Coronary artery (tissue), 2 donors: Measurements from ENCODE around the gene CITED1.

ENCODE experiments used
- DNase-seq: peaks from one replicate; pipeline ENCODE4 v3.0.0-alpha.2; 2017; ENCODE audit warnings: low spot score
- H3K27ac ChIP-seq, 2 donors: fragments of 200-600 bp; sonication (generic); one replicate each; pipeline ENCODE4 v1.5.1; 2016 to 2019
- H3K4me3 ChIP-seq: fragments of 200-600 bp; sonication (generic); 2 replicates; pipeline ENCODE4 v1.5.1; 2016; ENCODE audit warnings: mild to moderate bottlenecking, moderate library complexity
- TF ChIP-seq, protein P1 (sequence below): fragments of 200-600 bp; sonication (generic); IDR thresholded peaks from one replicate; pipeline ENCODE4 v1.5.1; 2019; ENCODE audit warnings: antibody characterized with exemption

CITED1 gene

DNA sequence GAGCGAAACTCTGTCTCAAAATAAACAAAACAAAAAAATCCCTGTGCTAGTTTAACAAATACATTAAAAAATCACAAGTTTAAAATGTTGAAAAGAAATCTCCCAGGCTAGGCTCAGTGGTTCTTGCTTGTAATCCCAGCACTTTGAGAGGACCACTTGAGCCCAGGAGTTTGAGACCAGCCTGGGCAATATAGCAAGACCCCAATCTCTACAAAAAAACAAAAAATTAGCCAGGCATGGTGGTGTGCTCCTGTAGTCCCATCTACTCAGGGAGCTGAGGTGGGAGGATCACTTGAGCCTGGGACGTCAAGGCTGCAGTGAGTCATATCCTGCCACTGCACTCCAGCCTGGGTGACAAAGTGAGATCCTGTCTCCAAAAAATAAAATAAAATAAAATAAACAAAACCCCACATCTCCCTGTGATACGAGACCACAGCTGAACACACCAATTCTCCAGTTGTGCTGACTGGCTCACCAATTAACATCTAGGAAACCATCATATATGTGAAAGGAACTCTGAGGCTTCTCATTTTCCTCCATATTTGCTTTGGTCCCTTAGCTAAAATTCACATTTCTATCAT lies 36.0 kb downstream of the CITED1 start:
- TF ChIP-seq, protein P1, sequence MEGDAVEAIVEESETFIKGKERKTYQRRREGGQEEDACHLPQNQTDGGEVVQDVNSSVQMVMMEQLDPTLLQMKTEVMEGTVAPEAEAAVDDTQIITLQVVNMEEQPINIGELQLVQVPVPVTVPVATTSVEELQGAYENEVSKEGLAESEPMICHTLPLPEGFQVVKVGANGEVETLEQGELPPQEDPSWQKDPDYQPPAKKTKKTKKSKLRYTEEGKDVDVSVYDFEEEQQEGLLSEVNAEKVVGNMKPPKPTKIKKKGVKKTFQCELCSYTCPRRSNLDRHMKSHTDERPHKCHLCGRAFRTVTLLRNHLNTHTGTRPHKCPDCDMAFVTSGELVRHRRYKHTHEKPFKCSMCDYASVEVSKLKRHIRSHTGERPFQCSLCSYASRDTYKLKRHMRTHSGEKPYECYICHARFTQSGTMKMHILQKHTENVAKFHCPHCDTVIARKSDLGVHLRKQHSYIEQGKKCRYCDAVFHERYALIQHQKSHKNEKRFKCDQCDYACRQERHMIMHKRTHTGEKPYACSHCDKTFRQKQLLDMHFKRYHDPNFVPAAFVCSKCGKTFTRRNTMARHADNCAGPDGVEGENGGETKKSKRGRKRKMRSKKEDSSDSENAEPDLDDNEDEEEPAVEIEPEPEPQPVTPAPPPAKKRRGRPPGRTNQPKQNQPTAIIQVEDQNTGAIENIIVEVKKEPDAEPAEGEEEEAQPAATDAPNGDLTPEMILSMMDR = no peak
- Histone ChIP-seq H3K27ac (peak overlapping the region in 1 of 2 donors; percentile 66), H3K4me3 (no peak overlapping the region)
- no peak for DNase-seq

DNA sequence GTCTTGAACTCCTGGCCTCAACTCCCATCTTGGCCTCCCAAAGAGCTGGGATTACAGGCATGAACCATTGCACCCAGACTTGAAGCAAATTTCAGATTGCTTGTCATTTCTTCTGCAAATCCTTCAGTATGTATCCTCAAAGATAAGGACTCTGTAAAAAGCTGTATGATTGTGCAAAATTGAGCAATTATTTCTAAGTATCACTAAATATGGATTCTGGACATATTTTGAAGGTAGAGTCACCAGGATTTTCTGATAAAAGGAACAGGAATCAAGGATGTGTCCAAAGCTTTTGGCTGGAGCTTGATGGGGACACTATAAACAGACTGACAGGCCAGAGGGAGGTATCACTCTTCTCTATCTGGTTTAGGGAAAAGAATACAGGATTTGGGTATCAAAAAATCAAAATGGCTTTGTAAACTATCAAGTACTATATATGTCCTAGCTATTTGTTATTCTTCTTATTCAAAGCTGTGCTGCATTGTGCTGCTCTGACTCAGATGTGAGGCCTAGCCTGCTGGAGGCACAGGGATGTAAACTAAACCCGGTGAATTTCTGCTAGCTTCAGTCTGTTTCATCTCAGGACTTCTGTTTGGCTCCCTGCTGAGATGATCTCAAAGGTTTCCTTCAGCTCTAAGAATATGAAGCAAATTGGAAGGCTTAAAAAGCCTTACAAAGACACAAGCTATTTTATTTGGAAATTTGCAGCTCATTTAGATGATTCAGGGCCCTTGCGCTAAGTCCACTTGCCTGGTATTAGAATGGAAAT lies 36.9 kb downstream of the CITED1 start:
- H3K4me3 ChIP-seq = no peak overlapping the region
- DNase-seq = no peak
- TF ChIP-seq, protein P1 = no peak
- peak overlapping the region in 1 of 2 donors; percentile 17 for H3K27ac ChIP-seq

DNA sequence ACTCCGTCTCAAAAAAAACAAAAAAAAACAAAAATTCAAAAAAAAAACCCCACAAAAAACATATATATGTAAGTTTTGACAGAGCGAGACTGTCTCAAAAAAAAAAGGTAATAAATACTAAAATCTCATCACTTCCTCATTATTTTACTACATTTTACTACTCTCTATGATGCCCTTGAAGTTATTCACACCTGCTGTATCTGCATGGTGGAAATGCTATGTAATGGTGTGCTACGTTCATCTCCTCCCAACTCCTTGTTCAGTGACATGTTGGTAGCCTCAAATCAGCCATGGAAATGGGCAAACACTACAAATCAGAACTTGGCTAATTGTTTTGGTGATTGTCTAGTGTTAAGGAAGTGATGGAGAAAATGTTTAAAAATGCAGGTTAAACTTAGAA lies 40.5 kb downstream of the CITED1 start:
- no peak overlapping the region for H3K27ac ChIP-seq
- no peak for DNase-seq
- TF ChIP-seq, protein P1 = no peak
- H3K4me3 ChIP-seq = no peak overlapping the region

DNA sequence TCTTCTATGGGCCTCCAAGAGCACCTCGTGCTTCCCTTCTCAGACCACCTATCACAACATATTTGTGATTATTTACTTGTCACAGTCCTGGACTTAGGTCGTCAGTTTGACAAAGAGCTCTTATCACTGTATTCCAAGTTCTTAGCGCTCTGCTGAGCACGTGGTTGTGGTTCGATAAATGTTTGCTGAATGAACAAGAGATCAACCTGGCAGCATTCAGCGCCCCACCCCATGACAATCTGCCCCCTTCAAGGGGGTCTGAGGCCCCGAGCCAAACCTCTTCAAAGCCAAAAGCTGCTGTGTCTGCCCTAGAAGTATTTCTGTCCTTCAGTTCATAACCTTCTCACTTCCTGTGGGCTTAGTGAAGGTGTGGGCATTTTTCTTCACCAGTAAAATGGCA lies 43.6 kb downstream of the CITED1 start:
- Histone ChIP-seq H3K27ac (no peak overlapping the region), H3K4me3 (no peak overlapping the region)
- TF ChIP-seq, protein P1 = no peak
- DNase-seq = no peak

DNA sequence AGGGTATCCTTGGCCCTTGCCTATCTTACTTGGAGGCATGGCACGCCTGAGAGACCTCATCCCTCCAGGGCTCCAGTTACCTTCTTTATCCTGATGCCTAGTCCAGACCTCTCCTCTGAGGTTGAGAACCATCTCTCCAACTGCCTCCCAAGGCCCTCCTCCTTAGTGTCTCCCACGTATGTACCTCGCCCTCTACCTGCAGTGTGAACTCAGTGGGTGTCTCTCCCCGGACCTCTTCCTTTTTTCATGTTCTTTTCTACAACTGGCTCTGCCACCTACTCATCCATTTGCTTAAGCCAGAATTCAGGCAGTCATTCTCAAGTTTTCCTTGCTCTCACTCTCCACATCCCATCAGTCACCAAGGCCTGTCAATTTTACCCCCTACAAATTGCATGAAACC lies 45.3 kb downstream of the CITED1 start:
- no peak overlapping the region for H3K4me3 ChIP-seq
- no peak for DNase-seq
- TF ChIP-seq, protein P1 = no peak
- H3K27ac ChIP-seq = no peak overlapping the region

DNA sequence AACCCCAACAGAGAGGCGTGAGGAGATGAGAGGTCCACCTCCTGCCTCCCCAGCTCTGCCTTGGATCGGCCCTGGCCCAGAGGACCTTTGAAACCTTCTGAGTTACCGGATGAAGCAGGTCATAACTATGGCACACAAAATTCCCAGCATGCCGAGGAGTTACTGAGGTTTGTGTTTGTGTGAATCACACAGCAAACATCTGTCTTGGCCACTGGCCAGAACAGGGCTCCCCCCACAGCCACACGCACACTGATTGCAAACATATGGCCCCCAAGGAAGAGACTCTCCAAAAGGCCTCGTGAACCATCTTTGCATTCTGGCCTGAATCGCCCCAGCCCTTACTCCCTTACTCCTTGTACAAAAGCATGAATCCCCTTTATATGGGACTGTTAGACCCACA lies 47.5 kb downstream of the CITED1 start:
- TF ChIP-seq, protein P1 = no peak
- H3K27ac ChIP-seq = no peak overlapping the region
- no peak overlapping the region for H3K4me3 ChIP-seq
- DNase-seq = no peak

DNA sequence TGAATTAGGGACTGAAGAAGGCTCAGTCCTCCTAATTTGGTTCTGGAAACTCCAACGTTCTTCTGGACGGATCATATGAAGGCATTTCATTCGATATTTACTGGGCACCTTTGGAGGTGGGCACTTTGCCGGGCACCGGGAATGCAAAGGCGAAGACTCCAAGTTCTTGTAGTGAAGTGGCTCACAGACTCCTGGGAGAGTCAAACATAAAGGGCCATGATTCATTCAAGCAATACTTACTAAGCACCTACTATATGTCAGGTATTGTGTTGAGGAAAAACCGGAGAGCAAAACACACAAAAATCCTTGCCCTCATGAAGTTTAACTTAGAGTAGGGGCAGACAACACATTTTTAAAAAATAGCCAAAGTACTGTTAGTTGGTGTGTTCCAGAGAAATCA lies 49.9 kb downstream of the CITED1 start:
- Histone ChIP-seq H3K4me3 (no peak overlapping the region), H3K27ac (no peak overlapping the region)
- no peak for DNase-seq
- TF ChIP-seq, protein P1 = no peak
